ENCODE measurements around the gene PITPNB. TPM values are rescaled to one million over a fixed set of nuclear protein-coding genes. Genes with fewer than 3 reads are reported as not detected.

PITPNB gene
- total and polyA plus RNA-seq, 3 donors from 2014 or later = 39.9 to 49.4 (median 41.9) TPM

DNA sequence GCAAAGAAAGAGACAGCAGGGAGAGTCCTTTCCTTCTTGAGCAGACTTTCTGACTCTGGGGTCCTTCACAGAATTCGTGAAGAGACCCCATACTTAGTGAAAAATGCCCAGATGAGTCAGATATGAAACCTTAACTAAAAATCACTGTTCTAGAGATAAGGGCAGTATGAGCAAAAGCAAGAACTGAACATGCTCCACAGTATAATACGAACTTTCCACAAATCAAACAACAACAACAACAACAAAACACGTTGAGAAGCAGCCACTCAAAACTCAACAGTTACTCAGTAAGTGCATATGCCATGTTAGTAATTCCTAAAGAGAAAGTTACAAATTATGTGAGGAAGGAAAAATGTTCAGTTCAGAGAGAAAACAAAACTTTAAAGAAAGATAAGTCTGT, 44.3 kb downstream of the PITPNB start:
- Histone ChIP-seq H3K9me3 (no peaks in the 10 kb centered on the region), H3K27ac (peak overlapping the region; percentile 79 to 80), H3K4me1 (peaks cover 47% of the 10 kb centered on the region), H3K27me3 (no peaks in the 10 kb centered on the region), H3K4me3 (no peak overlapping the region), H3K36me3 (ENCODE audit: low read depth, missing control alignments) (no peaks in the 10 kb centered on the region)
- 34 to 39% methylated on average over 3 of the region's 3 CpGs for WGBS, 2 donors
- no peak for TF ChIP-seq POLR2A (IDR thresholded peaks at IDR 0.05)
- TF ChIP-seq, protein P1, sequence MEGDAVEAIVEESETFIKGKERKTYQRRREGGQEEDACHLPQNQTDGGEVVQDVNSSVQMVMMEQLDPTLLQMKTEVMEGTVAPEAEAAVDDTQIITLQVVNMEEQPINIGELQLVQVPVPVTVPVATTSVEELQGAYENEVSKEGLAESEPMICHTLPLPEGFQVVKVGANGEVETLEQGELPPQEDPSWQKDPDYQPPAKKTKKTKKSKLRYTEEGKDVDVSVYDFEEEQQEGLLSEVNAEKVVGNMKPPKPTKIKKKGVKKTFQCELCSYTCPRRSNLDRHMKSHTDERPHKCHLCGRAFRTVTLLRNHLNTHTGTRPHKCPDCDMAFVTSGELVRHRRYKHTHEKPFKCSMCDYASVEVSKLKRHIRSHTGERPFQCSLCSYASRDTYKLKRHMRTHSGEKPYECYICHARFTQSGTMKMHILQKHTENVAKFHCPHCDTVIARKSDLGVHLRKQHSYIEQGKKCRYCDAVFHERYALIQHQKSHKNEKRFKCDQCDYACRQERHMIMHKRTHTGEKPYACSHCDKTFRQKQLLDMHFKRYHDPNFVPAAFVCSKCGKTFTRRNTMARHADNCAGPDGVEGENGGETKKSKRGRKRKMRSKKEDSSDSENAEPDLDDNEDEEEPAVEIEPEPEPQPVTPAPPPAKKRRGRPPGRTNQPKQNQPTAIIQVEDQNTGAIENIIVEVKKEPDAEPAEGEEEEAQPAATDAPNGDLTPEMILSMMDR (IDR thresholded peaks at IDR 0.05) = no peak
- intact Hi-C loops (cut with DNase I; ENCODE audit: low total_unique reads) = no loop called here
- no peak for DNase-seq

DNA sequence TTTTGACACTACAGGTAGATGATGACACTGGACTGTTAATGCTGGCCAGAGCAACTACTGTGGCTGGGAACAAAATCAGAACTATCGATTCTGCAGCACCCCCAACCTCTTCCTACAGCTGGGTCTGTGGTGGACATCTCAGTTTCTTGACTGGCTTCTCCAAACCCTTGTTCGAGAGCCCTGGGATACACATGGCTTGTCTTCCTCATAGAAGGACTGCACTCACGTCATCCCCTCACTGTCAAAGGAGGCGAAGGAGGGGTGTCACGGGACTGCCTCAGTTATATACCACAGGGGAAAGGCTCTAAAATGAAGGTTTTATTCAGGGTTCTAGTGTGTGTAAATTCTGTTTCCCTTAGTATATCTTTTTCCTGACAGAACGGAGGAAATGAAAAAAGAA, 44.9 kb downstream of the PITPNB start:
- Histone ChIP-seq H3K9me3 (no peaks in the 10 kb centered on the region), H3K4me1 (peaks cover 47% of the 10 kb centered on the region), H3K4me3 (no peak overlapping the region), H3K27me3 (no peaks in the 10 kb centered on the region), H3K27ac (peak overlapping the region; percentile 79 to 80), H3K36me3 (ENCODE audit: low read depth, missing control alignments) (no peaks in the 10 kb centered on the region)
- DNase-seq = no peak
- TF ChIP-seq, protein P1 (IDR thresholded peaks at IDR 0.05) = no peak
- TF ChIP-seq POLR2A (IDR thresholded peaks at IDR 0.05) = no peak
- intact Hi-C loops (cut with DNase I; ENCODE audit: low total_unique reads) = no loop called here
- 74 to 75% methylated on average over 6 of the region's 6 CpGs for WGBS, 2 donors

DNA sequence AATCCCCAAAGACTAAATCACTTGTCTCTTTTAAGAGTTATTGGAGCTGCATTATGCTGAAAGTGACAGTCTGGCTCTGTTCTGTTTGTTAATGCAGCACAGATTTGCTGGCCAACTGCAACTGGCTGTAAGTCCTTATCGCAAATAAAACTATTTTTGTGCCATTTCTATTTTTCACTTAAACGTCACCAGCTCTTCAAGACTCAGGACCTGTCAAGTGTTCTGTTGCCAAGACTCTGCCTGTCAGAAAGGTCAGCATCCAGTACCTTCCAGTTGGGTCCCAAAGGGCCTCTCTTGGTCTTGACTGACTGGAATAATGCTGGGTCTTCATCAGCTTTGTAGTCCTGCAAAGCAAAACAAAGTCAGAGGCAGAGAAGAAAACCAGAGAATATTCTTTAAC, 45.6 kb downstream of the PITPNB start:
- no peaks in the 10 kb centered on the region for H3K9me3 ChIP-seq
- intact Hi-C loops (cut with DNase I; ENCODE audit: low total_unique reads) = no loop called here
- no peaks in the 10 kb centered on the region for H3K27me3 ChIP-seq
- WGBS, 2 donors = 26 to 29% methylated on average over 2 of the region's 2 CpGs
- no peak overlapping the region for H3K4me3 ChIP-seq
- no peaks in the 10 kb centered on the region for H3K36me3 ChIP-seq (ENCODE audit: low read depth, missing control alignments)
- TF ChIP-seq POLR2A (IDR thresholded peaks at IDR 0.05) = no peak
- TF ChIP-seq, protein P1 (IDR thresholded peaks at IDR 0.05) = no peak
- peak overlapping the region; percentile 79 to 80 for H3K27ac ChIP-seq
- DNase-seq = peak; percentile 67
- H3K4me1 ChIP-seq = peaks cover 53% of the 10 kb centered on the region

DNA sequence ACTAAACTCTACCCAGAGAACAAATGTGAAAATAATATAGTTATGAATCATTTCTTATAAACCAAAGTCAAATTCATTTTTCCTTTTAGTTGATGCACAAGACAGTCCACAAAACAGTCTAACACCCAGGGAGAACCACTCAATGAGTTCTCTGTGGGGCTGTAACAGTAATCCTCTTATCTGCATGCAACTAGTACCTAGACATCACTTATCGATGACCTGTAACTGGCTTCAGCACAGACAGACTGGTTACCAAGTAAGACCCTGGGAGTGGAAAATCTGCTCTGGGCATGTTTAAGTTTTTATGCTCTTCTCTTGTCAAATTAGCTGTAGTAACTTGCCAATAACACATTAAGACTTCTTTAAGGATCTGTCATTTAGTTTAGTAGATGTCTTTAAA, 46.6 kb downstream of the PITPNB start:
- H3K4me3 ChIP-seq = no peak overlapping the region
- H3K27me3 ChIP-seq = no peaks in the 10 kb centered on the region
- TF ChIP-seq POLR2A (IDR thresholded peaks at IDR 0.05) = no peak
- peak overlapping the region in 1 of 2 donors; percentile 79 for H3K27ac ChIP-seq
- no peaks in the 10 kb centered on the region for H3K36me3 ChIP-seq (ENCODE audit: low read depth, missing control alignments)
- no peak for DNase-seq
- H3K4me1 ChIP-seq = peaks cover 57% of the 10 kb centered on the region
- intact Hi-C loops (cut with DNase I; ENCODE audit: low total_unique reads) = no loop called here
- H3K9me3 ChIP-seq = no peaks in the 10 kb centered on the region
- WGBS, 2 donors = 96 to 100% methylated on average over 1 of the region's 1 CpG

DNA sequence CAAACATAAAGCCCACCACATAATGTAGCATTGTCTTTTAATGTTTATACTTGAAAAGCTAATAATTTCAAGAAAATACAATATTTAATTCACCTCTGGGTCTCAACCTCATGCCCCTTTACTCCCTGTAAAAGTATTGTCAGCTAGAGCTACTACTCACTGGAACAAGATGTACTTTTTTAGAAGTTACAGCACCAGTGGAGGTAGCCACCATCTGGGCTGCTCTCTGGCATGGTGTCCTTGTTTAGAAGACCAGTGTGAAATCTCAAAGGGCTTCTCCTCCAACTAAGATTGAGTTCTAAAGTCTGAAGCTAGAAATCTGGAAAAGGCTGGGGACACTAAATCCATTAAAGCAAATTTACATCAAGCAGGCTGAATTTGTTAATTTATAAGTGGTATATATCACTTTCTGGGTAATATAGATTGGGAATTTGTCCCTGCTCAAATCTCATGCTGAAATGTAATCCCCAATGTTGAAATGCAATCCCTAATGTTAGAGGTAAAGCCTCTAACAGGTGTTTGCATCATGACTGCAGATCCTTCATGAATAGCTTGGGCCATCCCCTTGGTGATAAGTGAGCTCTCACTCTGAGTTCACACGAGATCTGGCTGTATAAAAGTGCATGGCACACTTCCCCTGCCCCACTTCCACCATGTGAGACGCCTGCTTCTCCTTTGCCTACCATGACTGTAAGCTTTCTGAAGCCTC, 47.6 kb downstream of the PITPNB start:
- H3K27ac ChIP-seq = peak overlapping the region in 1 of 2 donors; percentile 96
- H3K27me3 ChIP-seq = no peaks in the 10 kb centered on the region
- TF ChIP-seq, protein P1 (IDR thresholded peaks at IDR 0.05) = no peak
- no peak for TF ChIP-seq POLR2A (IDR thresholded peaks at IDR 0.05)
- WGBS, 2 donors = 94% methylated on average over 2 of the region's 2 CpGs
- intact Hi-C loops (cut with DNase I; ENCODE audit: low total_unique reads) = no loop called here
- H3K36me3 ChIP-seq (ENCODE audit: low read depth, missing control alignments) = no peaks in the 10 kb centered on the region
- H3K4me3 ChIP-seq = no peak overlapping the region
- DNase-seq = no peak
- H3K4me1 ChIP-seq = peaks cover 62% of the 10 kb centered on the region
- no peaks in the 10 kb centered on the region for H3K9me3 ChIP-seq

Data from testis (tissue), 3 donors.